Glutamatergic neuron (in vitro differentiated cells): ENCODE results near the gene GATAD2B. TPM values are rescaled to one million over a fixed set of nuclear protein-coding genes. Genes with fewer than 3 reads are reported as not detected.

ENCODE experiments used
- DNase-seq: peaks from one replicate; pipeline ENCODE4 v3.0.0; 2022
- H3K27ac Mint-ChIP-seq: one replicate; pipeline ENCODE4 v1.8.0; 2020; ENCODE audit warnings: mild to moderate bottlenecking, mixed read lengths, inconsistent platforms; ENCODE audit not compliant: unreplicated experiment
- H3K27me3 Mint-ChIP-seq: one replicate; pipeline ENCODE4 v1.8.0; 2020; ENCODE audit warnings: mild to moderate bottlenecking, moderate library complexity, mixed read lengths, inconsistent platforms; ENCODE audit not compliant: unreplicated experiment
- H3K36me3 Mint-ChIP-seq: one replicate; pipeline ENCODE4 v1.8.0; 2020; ENCODE audit warnings: mild to moderate bottlenecking, mixed read lengths, inconsistent platforms; ENCODE audit not compliant: unreplicated experiment
- H3K4me1 Mint-ChIP-seq: one replicate; pipeline ENCODE4 v1.8.0; 2020; ENCODE audit warnings: mild to moderate bottlenecking, low read depth, mixed read lengths, inconsistent platforms; ENCODE audit not compliant: unreplicated experiment
- H3K4me3 Mint-ChIP-seq: one replicate; pipeline ENCODE4 v1.8.0; 2020; ENCODE audit warnings: mild to moderate bottlenecking, mixed read lengths, inconsistent platforms; ENCODE audit not compliant: unreplicated experiment
- H3K9me3 Mint-ChIP-seq: one replicate; pipeline ENCODE4 v1.8.0; 2020; ENCODE audit warnings: mild to moderate bottlenecking, moderate library complexity, mixed read lengths, inconsistent platforms; ENCODE audit not compliant: unreplicated experiment
- long read RNA-seq: library from polyadenylated mRNA; unstranded; transcript quantifications from one replicate; pipeline ENCODE4 v2.0.0, GENCODE V29; 2020; ENCODE audit not compliant: unreplicated experiment
- total RNA-seq: library from RNA; stranded (reverse); fragmentation: NEBNext Ultra II Directional; extraction: Animal tissue kit (Norgen Biotek cat#: 25700); gene quantifications from one replicate; pipeline ENCODE4 v1.2.1, GENCODE V29; 2021; ENCODE audit not compliant: unreplicated experiment
- TF ChIP-seq, protein P1 (sequence below): fragments of 200-600 bp; sonication (generic); IDR thresholded peaks from one replicate; pipeline ENCODE4 v1.5.0; 2021; ENCODE audit not compliant: partially characterized antibody, unreplicated experiment

Gene GATAD2B
- total RNA-seq = 57.6 TPM
- long read RNA-seq, partial matches to known transcripts = 0 of 1 reads
- long read RNA-seq, other reads (novel, unspliced or antisense) = 1 of 1 reads

DNA sequence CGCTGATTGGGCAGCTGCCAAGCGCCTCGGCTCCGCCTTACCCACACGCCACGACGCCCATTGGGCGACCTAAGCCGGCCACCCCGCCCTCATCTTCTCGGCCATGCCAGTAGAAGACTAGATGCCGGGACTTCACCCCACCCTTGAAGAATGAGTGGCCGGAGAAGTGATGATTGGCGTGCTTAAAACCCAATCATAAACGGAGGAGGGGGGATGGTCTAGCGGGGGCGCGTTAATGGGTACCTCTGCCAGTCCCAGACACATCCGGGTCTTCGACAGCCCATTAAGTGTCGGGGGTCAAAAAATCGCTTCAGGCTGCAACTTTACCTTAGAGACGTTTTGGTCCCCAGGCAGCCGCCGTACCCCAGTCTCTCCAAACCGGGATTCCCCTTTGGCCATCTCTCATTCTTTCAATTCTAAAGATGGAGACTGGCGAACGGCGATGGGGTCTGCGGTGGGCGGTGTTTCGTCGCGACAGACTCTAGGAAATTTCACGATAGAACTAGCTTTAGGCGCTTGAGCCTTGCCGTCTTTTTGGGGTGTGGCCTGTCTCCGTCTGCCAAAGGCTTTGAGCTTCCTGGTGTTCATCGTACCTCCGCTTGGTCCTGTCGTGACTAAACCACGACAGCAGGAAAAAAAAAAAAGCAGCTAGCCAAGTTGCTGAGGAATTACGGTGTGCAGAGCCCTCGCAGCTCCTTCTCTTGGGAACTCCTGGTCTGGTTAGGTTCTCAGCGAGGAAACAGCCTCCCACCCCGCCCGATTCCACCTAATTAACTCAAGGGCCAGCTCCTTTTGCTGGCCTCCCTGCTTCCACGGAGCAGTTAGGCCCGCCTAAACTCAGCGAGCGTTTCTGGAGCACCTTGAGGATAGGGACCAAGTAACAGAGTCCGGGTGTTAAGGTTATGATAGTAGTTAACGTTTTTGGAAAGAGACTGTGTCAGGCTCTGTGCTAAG lies at the start of gene GATAD2B:
Gene GATAD2B, minus strand, starts transcription at position 1 of the 954 bp plus-strand sequence. CDS start 94,625 bp downstream, outside the sequence.
- Mint-ChIP-seq H3K27ac (peak within 1 kb of the TSS; percentile 96), H3K36me3 (no peaks in the 10 kb centered on the region), H3K4me1 (peaks cover 23% of the 10 kb centered on the region), H3K27me3 (peaks cover 10% of the 10 kb centered on the region), H3K9me3 (peaks cover 22% of the 10 kb centered on the region), H3K4me3 (peak within 1 kb of the TSS; percentile 95)
- peak; percentile 97 for DNase-seq
- TF ChIP-seq, protein P1, sequence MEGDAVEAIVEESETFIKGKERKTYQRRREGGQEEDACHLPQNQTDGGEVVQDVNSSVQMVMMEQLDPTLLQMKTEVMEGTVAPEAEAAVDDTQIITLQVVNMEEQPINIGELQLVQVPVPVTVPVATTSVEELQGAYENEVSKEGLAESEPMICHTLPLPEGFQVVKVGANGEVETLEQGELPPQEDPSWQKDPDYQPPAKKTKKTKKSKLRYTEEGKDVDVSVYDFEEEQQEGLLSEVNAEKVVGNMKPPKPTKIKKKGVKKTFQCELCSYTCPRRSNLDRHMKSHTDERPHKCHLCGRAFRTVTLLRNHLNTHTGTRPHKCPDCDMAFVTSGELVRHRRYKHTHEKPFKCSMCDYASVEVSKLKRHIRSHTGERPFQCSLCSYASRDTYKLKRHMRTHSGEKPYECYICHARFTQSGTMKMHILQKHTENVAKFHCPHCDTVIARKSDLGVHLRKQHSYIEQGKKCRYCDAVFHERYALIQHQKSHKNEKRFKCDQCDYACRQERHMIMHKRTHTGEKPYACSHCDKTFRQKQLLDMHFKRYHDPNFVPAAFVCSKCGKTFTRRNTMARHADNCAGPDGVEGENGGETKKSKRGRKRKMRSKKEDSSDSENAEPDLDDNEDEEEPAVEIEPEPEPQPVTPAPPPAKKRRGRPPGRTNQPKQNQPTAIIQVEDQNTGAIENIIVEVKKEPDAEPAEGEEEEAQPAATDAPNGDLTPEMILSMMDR = no peak

DNA sequence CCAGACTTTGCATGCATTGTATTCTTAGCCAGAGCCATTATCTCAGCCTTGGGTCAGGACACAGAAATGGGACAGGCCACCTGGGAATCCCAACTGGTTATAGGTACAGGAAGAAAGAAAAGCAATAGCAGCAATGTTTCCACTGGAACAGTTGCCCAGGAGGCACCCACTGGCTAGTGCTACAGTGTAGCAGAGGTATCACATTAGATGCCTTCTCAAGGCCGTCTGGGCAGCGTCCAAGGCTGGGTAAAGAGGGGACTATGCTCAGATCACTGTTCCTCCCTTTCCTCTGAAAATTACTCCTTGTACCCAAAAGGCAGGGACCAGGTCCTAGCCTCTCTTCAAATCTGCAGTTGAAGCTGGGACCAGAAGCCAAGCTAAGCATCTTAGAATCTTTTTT lies 47.6 kb upstream of the GATAD2B start:
- TF ChIP-seq, protein P1 = no peak
- Mint-ChIP-seq H3K4me1 (peaks cover 15% of the 10 kb centered on the region), H3K9me3 (peaks cover 9% of the 10 kb centered on the region), H3K27me3 (peaks cover 13% of the 10 kb centered on the region), H3K36me3 (no peaks in the 10 kb centered on the region), H3K27ac (no peak overlapping the region), H3K4me3 (no peak overlapping the region)
- no peak for DNase-seq

DNA sequence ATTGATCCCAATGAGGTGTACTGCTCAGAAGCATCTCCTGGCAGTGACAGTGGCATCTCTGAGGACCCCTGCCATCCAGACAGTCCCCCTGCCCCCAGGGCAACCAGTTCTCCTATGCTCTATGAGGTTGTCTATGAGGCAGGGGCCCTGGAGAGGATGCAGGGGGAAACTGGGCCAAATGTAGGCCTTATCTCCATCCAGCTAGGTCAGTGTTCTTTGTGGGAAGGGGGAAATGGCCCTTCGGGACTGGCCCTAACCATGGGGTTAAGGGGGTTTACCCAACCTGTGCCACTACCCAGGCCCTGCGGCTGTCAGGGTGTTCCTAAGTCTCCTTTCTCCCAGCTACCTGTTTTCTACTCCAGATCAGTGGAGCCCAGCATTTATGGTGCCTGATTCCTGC lies 46.2 kb upstream of the GATAD2B start:
- Mint-ChIP-seq H3K4me3 (peak overlapping the region; percentile 97), H3K27ac (no peak overlapping the region), H3K27me3 (peaks cover 13% of the 10 kb centered on the region), H3K36me3 (no peaks in the 10 kb centered on the region), H3K9me3 (peaks cover 9% of the 10 kb centered on the region), H3K4me1 (peaks cover 15% of the 10 kb centered on the region)
- TF ChIP-seq, protein P1 = no peak
- no peak for DNase-seq

DNA sequence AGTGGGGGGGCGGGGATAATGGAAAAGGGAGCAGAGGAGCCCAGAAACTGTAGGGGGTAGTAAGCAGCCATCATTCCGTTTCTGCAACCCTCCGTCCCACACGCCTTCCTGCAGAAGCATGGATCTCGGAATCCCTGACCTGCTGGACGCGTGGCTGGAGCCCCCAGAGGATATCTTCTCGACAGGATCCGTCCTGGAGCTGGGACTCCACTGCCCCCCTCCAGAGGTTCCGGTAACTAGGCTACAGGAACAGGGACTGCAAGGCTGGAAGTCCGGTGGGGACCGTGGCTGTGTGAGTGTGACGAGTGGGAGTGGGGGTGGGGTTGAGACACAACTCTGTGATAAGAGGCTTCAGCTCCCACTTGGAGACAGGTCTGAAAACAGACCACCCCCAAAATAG lies 45.6 kb upstream of the GATAD2B start:
- H3K9me3 Mint-ChIP-seq = peaks cover 13% of the 10 kb centered on the region
- H3K4me1 Mint-ChIP-seq = peaks cover 15% of the 10 kb centered on the region
- DNase-seq = no peak
- H3K4me3 Mint-ChIP-seq = peak overlapping the region; percentile 97
- peak overlapping the region; percentile 98 for H3K27ac Mint-ChIP-seq
- no peaks in the 10 kb centered on the region for H3K36me3 Mint-ChIP-seq
- TF ChIP-seq, protein P1 = no peak
- H3K27me3 Mint-ChIP-seq = peaks cover 18% of the 10 kb centered on the region

DNA sequence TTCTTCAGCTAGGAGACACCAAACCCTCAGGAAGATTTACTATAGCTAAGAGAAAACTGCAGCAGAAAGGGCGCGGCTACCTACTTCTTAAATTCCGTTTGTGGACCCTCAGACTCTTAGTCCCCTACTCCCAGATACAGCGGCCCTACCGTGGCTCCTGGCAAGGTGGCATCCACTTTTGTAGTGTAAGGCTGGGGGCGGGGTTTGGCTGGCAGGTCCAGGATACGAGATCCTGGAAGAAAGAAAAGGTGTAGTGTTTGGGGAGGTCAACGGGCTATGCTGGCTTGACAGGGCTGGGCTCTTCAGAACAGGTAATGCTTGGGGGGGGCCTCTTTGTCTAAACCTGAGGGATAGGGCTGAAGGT lies 45.2 kb upstream of the GATAD2B start:
- H3K4me3 Mint-ChIP-seq = peak overlapping the region; percentile 97
- DNase-seq = no peak
- H3K36me3 Mint-ChIP-seq = no peaks in the 10 kb centered on the region
- H3K4me1 Mint-ChIP-seq = peaks cover 15% of the 10 kb centered on the region
- H3K27me3 Mint-ChIP-seq = peaks cover 18% of the 10 kb centered on the region
- H3K9me3 Mint-ChIP-seq = peaks cover 13% of the 10 kb centered on the region
- H3K27ac Mint-ChIP-seq = peak overlapping the region; percentile 98
- TF ChIP-seq, protein P1 = peak; percentile 5
